ENCODE measurements around the gene CELF6.
A peak's percentile ranks its signal among the peaks of the same experiment; 100 is the strongest.

The CELF6 gene

GRCh38 chr15:72319360-72319984 is 485 bp downstream of the CELF6 start:
- no peak for TF ChIP-seq CTCF (IDR thresholded peaks at IDR 0.05; ENCODE audit: insufficient read depth, low read depth, low read length, missing control alignments)
- no peak overlapping the region; the same call in 1 of the 2 replicates for H3K4me3 ChIP-seq (ENCODE audit: low read depth, low read length)
- peak; percentile 57 for DNase-seq (ENCODE audit: low read depth)

GRCh38 chr15:72318408-72318942 is 1.5 kb downstream of the CELF6 start:
- no peak for DNase-seq (ENCODE audit: low read depth)
- no peak for TF ChIP-seq CTCF (IDR thresholded peaks at IDR 0.05; ENCODE audit: insufficient read depth, low read depth, low read length, missing control alignments)

GRCh38 chr15:72315706-72316370 is 4.1 kb downstream of the CELF6 start:
- H3K4me3 ChIP-seq (ENCODE audit: low read depth, low read length) = no peak overlapping the region
- no peak for TF ChIP-seq CTCF (IDR thresholded peaks at IDR 0.05; ENCODE audit: insufficient read depth, low read depth, low read length, missing control alignments)
- no peak for DNase-seq (ENCODE audit: low read depth)

More at GRCh38 chr15:72318408-72318942, 1.5 kb downstream of the CELF6 start:
- H3K4me3 ChIP-seq (ENCODE audit: low read depth, low read length) = no peak overlapping the region

- DNase-seq (ENCODE audit: low read depth) = no peak
- H3K4me3 ChIP-seq (ENCODE audit: low read depth, low read length) = no peak overlapping the region
- no peak for TF ChIP-seq CTCF (IDR thresholded peaks at IDR 0.05; ENCODE audit: insufficient read depth, low read depth, low read length, missing control alignments)
Measured at GRCh38 chr15:72313881-72314280, 6.1 kb downstream of the CELF6 start.

GRCh38 chr15:72313448-72313840 is 6.5 kb downstream of the CELF6 start:
- no peak overlapping the region for H3K4me3 ChIP-seq (ENCODE audit: low read depth, low read length)
- no peak for TF ChIP-seq CTCF (IDR thresholded peaks at IDR 0.05; ENCODE audit: insufficient read depth, low read depth, low read length, missing control alignments)
- DNase-seq (ENCODE audit: low read depth) = no peak

GRCh38 chr15:72312605-72313447 is 7.1 kb downstream of the CELF6 start:
- peak; percentile 84 for TF ChIP-seq CTCF (IDR thresholded peaks at IDR 0.05; ENCODE audit: insufficient read depth, low read depth, low read length, missing control alignments)
- DNase-seq (ENCODE audit: low read depth) = peak; percentile 79
- H3K4me3 ChIP-seq (ENCODE audit: low read depth, low read length) = no peak overlapping the region

Data from GM12865 (cell line).